Renal pelvis (tissue), 4 donors: ENCODE results near the gene NFXL1. TPM values are rescaled to one million over a fixed set of nuclear protein-coding genes. Genes with fewer than 3 reads are reported as not detected.

Experiments used
- DNase-seq: peaks from one replicate; pipeline ENCODE4 v3.0.0-alpha.2; 2013
- polyA plus RNA-seq, 3 donors: library from polyadenylated mRNA; unstranded; fragments of 120-200 nt; gene quantifications; one replicate each; pipeline ENCODE4 v1.2.1, GENCODE V29; 2013; ENCODE audit not compliant: insufficient read length in 3 of 3

Gene NFXL1
- polyA plus RNA-seq, 3 donors = 23.9 to 27.6 (median 25.9) TPM

- no peak for DNase-seq
Measured at GRCh38 chr4:47907089-47907646, 7.2 kb downstream of the NFXL1 start.

DNA sequence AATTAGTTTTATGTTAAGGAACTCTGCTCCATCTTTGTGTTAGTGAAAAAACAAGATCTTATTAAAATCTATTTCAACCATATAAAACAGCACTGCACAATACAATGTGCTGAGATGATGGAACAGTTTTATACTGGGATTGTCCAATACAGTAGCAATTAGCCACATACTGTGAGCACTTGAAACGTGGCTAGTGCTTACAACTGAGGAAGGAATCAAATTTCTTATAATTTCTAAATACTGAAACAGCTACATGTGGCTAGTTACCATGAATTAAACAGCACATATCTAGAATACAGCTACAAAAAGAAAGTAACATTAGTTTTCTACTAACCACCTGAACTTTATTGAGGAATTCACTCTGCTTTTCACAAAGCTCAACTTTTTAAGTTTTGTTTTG, 14.7 kb downstream of the NFXL1 start:
- DNase-seq = no peak

GRCh38 chr4:47891928-47892327, 22.5 kb downstream of the NFXL1 start:
- DNase-seq = no peak

- DNase-seq = no peak
Measured at GRCh38 chr4:47882228-47882627, 32.2 kb downstream of the NFXL1 start.

- DNase-seq = no peak
Measured at GRCh38 chr4:47879458-47879857, 34.9 kb downstream of the NFXL1 start.

- no peak for DNase-seq
Measured at GRCh38 chr4:47876784-47877546, 37.4 kb downstream of the NFXL1 start.

DNA sequence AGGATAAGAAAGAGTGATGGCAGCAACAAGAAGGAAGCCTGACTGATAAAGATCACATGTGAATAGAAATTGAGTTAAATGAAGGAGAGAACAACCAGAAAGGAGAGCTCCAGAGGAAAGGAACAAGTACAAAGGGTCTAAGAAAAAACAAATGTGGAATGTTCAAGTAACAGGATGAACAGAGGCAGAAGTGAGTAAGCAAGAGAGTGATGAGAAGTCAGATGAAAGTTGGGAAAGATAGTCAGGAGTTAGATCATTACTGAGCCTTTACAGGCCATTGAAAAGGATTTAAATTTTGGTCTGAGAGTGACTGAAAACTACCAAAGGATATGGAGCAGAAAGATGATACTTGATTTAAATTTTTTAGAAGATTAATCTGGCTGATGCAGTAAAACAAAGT, 38.1 kb downstream of the NFXL1 start:
- DNase-seq = no peak

DNA sequence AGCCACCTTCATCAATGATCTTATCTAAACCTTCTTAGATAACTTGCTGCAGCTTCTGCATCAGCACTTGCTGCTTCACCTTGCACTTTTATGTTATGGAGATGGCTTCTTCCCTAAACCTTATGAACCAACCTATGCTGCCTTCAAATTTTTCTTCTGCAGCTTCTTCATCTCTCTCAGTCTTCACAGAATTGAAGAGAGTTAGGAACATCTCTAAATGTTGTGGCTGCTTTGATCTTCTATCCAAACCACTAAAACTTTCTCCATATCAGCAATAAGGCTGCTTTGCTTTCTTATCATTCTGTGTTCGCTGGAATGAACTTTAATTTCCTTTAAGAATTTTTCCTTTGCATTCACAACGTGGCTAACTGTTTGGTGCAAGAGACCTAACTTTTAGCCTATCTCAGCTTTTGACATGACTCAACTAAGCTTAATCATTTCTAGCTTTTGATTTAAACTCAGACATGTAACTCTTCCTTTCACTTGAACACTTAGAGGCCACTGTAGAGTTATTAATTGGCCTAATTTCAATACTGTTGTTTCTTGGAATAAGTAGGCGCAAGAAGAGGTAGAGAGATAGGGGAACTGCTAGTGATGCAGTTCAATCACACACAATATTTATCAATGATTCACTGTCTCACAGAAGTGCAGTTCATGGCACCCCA, 40.4 kb downstream of the NFXL1 start:
- no peak for DNase-seq

DNA sequence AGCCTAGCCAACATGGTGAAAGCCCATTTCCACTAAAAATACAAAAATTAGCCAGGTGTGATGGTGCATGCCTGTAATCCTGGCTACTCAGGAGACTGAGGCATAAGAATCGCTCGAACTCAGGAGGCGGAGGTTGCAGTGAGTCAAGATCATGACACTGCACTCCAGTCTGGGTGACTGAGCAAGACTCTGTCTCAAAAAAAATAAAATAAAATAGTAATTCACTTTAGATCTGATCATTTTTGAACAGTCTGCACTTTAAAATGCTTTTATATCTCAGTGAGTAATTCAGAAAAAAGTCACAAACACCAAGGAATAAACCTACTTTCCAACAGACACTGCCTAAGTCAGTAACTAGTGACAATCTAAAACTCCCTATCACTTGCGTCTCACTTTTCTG, 50.9 kb downstream of the NFXL1 start:
- DNase-seq = no peak

DNA sequence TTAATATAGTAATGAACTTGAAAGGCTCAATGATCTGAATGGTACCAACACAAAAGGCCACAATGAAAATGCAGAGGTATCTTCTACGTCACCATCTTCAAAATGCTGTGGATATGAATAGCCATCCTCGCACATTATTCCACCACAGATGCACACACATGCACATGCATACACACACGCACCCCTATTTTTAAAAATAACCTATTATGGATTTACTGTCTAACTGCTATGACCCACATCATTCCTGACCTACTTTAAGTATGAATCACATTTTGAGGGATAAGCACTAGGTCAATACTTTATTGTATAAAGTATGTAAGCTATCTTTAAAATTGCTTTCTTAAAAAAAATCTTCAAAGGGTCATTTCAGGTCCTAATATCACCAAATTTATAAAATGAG, 52.1 kb downstream of the NFXL1 start:
- DNase-seq = no peak

GRCh38 chr4:47860305-47860704, 54.1 kb downstream of the NFXL1 start:
- no peak for DNase-seq

- DNase-seq = no peak
Measured at GRCh38 chr4:47858006-47858405, 56.4 kb downstream of the NFXL1 start.

DNA sequence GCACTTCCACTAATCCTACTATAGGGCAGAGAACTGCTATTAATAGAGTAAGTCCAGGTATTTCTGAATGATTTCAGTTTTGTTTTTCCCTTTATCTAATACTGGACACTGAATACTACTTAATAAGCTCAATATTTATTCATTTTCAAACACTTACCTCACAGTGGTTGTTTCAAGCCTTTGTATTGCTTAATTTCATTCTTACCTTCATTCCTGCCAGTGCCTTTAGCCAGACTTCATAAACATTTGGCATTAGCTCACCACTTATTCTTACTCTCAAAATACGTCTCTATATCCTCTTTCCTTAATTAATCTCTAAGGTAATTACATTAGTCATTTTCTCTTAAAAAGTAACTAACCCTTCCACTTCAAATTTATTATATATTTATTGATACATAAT, 57.7 kb downstream of the NFXL1 start:
- DNase-seq = no peak

- DNase-seq = no peak
Measured at GRCh38 chr4:47855350-47855749, 59.0 kb downstream of the NFXL1 start.

GRCh38 chr4:47852136-47852535, 62.2 kb downstream of the NFXL1 start:
- DNase-seq = no peak

DNA sequence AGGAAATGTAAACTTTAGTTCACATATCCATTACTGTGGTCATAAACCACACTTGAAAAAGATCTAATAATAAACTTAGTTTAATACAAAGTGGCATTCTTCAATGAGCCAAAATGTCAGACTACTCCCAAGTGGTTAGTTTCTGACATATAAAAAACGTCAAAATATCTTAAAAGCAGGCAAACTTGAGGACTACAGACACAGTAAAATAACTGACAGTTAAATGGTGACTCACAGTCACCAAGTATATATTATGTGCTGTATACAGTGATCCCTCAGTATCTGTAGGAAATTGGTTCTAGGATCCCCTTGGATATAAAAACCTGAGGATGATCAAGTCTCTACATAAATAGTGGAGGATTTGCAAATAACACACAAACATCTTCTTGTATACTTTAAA, 64.9 kb downstream of the NFXL1 start:
- no peak for DNase-seq

GRCh38 chr4:47848041-47848440, 66.3 kb downstream of the NFXL1 start:
- DNase-seq = no peak

DNA sequence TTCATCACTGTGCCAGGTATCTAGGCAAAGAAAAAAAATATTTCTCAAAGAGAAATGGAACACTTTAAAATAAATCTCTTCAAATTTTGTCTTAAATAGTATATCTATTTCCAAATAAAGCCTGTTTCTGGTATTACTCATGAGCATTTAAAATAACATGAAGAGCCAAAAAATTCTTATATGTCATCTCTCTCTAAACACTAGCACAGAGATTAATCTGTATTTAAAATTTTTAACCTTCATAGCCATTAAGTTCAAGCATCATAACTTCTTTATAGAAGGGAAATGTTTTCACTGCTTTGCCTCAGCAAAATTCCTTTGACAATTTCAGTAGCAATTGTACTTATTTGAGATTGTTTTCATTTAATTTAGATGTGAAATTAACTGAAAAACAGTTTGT, 71.4 kb downstream of the NFXL1 start:
- DNase-seq = no peak

DNA sequence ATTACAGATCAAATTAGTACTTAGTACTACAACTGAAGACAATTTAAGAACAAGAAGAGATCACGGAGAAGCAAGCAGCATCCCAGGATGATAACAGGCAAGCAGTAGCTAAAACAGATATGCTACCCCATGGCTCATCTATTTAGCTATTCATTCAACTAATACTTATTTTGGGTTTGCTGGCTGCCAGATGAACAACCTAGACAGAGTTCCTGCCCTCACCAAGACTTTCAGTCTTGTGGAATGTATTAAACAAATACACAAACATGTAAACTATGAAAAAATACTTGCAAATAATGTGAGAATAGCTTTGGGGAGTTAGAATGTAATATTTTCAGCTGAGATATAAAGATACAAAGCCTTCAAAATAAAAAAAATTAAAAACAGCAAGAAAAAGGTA, 74.1 kb downstream of the NFXL1 start:
- no peak for DNase-seq

GRCh38 chr4:47839259-47839658, 75.1 kb downstream of the NFXL1 start:
- DNase-seq = no peak

DNA sequence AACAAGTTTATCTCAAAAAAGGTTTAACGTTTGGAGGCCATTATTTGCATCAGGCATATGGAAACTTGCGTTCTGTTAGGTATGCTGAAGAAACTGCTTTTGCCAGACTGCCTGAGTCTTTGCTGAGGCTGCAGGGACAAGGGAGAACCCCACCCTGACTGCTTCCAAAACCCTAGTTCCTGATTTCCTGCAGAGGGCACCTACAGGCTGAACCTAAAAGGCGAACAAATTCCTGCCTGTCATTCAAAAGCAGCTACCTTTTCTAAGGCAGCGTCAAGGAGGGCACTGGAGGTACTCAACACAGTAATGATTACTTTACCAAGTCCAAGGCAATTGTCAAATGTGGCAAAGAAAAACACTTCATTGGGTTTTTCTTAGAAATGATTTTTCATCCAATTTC, 75.9 kb downstream of the NFXL1 start:
- no peak for DNase-seq

- DNase-seq = no peak
Measured at GRCh38 chr4:47837908-47838294, 76.5 kb downstream of the NFXL1 start, which contains the start of gene CORIN. Gene CORIN, minus strand, starts transcription at chr4:47838067. Its CDS starts 118 bp downstream, at chr4:47837949.
